ENCODE results near the gene FTSJ1.

FTSJ1 gene

GRCh38 chrX:48496660-48497059, 20.7 kb downstream of the FTSJ1 start:
- Mint-ChIP-seq H3K27ac (no peak overlapping the region), H3K9me3 (no peaks in the 10 kb centered on the region)
- DNase-seq = no peak

GRCh38 chrX:48497871-48498270, 21.9 kb downstream of the FTSJ1 start:
- Mint-ChIP-seq H3K27me3 (peaks cover 0 to 3% of the 10 kb centered on the region in 2 donors), H3K27ac (no peak overlapping the region)

More at GRCh38 chrX:48496660-48497059, 20.7 kb downstream of the FTSJ1 start:
- H3K4me3 Mint-ChIP-seq = no peak overlapping the region
- ATAC-seq (replicated peaks) = no peak
- peaks cover 2 to 6% of the 10 kb centered on the region in 2 donors for H3K4me1 Mint-ChIP-seq
- H3K36me3 Mint-ChIP-seq = no peaks in the 10 kb centered on the region
- peaks cover 0 to 8% of the 10 kb centered on the region in 2 donors for H3K27me3 Mint-ChIP-seq

GRCh38 chrX:48498374-48498809, 22.4 kb downstream of the FTSJ1 start:
- Mint-ChIP-seq H3K4me3 (no peak overlapping the region), H3K27me3 (peaks cover 0 to 3% of the 10 kb centered on the region in 2 donors), H3K36me3 (no peaks in the 10 kb centered on the region), H3K9me3 (no peaks in the 10 kb centered on the region), H3K4me1 (no peaks in the 10 kb centered on the region), H3K27ac (no peak overlapping the region)
- DNase-seq (no peak), ATAC-seq (replicated peaks) (no peak)

More at GRCh38 chrX:48497871-48498270, 21.9 kb downstream of the FTSJ1 start:
- DNase-seq (no peak), ATAC-seq (replicated peaks) (no peak)
- H3K9me3 Mint-ChIP-seq = no peaks in the 10 kb centered on the region
- H3K36me3 Mint-ChIP-seq = no peaks in the 10 kb centered on the region
- H3K4me1 Mint-ChIP-seq = no peaks in the 10 kb centered on the region
- no peak overlapping the region for H3K4me3 Mint-ChIP-seq

GRCh38 chrX:48504261-48504660, 28.3 kb downstream of the FTSJ1 start:
- Mint-ChIP-seq H3K36me3 (no peaks in the 10 kb centered on the region), H3K9me3 (no peaks in the 10 kb centered on the region), H3K27ac (no peak overlapping the region), H3K4me3 (no peak overlapping the region), H3K27me3 (no peaks in the 10 kb centered on the region), H3K4me1 (peaks cover 5 to 7% of the 10 kb centered on the region in 2 donors)
- ATAC-seq (replicated peaks) (no peak), DNase-seq (no peak)

- no peaks in the 10 kb centered on the region for H3K9me3 Mint-ChIP-seq
- H3K27me3 Mint-ChIP-seq = no peaks in the 10 kb centered on the region
- ATAC-seq (replicated peaks) (no peak), DNase-seq (no peak)
- H3K4me1 Mint-ChIP-seq = peaks cover 13 to 18% of the 10 kb centered on the region in 2 donors
- H3K4me3 Mint-ChIP-seq = no peak overlapping the region
- peaks cover 0 to 4% of the 10 kb centered on the region in 2 donors for H3K36me3 Mint-ChIP-seq
- no peak overlapping the region for H3K27ac Mint-ChIP-seq
These were observed 29.5 kb downstream of the FTSJ1 start for GRCh38 chrX:48505481-48505880.

- no peaks in the 10 kb centered on the region for H3K9me3 Mint-ChIP-seq
- ATAC-seq (replicated peaks) (no peak), DNase-seq (no peak)
- peaks cover 18 to 29% of the 10 kb centered on the region in 2 donors for H3K4me1 Mint-ChIP-seq
- peaks cover 0 to 4% of the 10 kb centered on the region in 2 donors for H3K27me3 Mint-ChIP-seq
- H3K4me3 Mint-ChIP-seq = no peak overlapping the region
- H3K27ac Mint-ChIP-seq = no peak overlapping the region
- peaks cover 8 to 12% of the 10 kb centered on the region in 2 donors for H3K36me3 Mint-ChIP-seq
These were observed 31.2 kb downstream of the FTSJ1 start for GRCh38 chrX:48507246-48507645.

GRCh38 chrX:48508400-48509244, 32.6 kb downstream of the FTSJ1 start, which contains the start of gene PORCN:
TSS of gene PORCN (plus strand) at chrX:48508992. CDS start at chrX:48509821, 829 bp downstream.
- Mint-ChIP-seq H3K4me1 (peaks cover 18 to 29% of the 10 kb centered on the region in 2 donors), H3K36me3 (peaks cover 8 to 12% of the 10 kb centered on the region in 2 donors), H3K4me3 (peak within 1 kb of the TSS; percentile 93 to 96), H3K9me3 (no peaks in the 10 kb centered on the region), H3K27ac (peak within 1 kb of the TSS; percentile 97), H3K27me3 (peaks cover 0 to 4% of the 10 kb centered on the region in 2 donors)
- DNase-seq = peak; percentile 70
- peak; percentile 87 to 92 for ATAC-seq (replicated peaks)

GRCh38 chrX:48509245-48509590, 33.2 kb downstream of the FTSJ1 start:
- Mint-ChIP-seq H3K4me1 (peaks cover 18 to 29% of the 10 kb centered on the region in 2 donors), H3K36me3 (peaks cover 8 to 12% of the 10 kb centered on the region in 2 donors), H3K27me3 (peaks cover 0 to 4% of the 10 kb centered on the region in 2 donors), H3K9me3 (no peaks in the 10 kb centered on the region), H3K27ac (peak overlapping the region; percentile 97), H3K4me3 (peak overlapping the region; percentile 93 to 96)
- DNase-seq (no peak), ATAC-seq (replicated peaks) (peak; percentile 23 to 29)

- ATAC-seq (replicated peaks) (no peak), DNase-seq (no peak)
- Mint-ChIP-seq H3K27me3 (peaks cover 0 to 4% of the 10 kb centered on the region in 2 donors), H3K27ac (peak overlapping the region; percentile 97), H3K36me3 (peaks cover 8 to 15% of the 10 kb centered on the region in 2 donors), H3K4me1 (peaks cover 18 to 29% of the 10 kb centered on the region in 2 donors), H3K4me3 (peak overlapping the region; percentile 93 to 96), H3K9me3 (no peaks in the 10 kb centered on the region)
These were observed 33.6 kb downstream of the FTSJ1 start for GRCh38 chrX:48509619-48510018.

- Mint-ChIP-seq H3K36me3 (peaks cover 16 to 22% of the 10 kb centered on the region in 2 donors), H3K4me3 (no peak overlapping the region)
- no peak for ATAC-seq (replicated peaks)
These were observed 35.6 kb downstream of the FTSJ1 start for GRCh38 chrX:48511560-48511959.

GRCh38 chrX:48512371-48512935, 36.5 kb downstream of the FTSJ1 start:
- Mint-ChIP-seq H3K9me3 (no peaks in the 10 kb centered on the region), H3K27me3 (peaks cover 0 to 4% of the 10 kb centered on the region in 2 donors), H3K4me1 (peaks cover 18 to 29% of the 10 kb centered on the region in 2 donors), H3K36me3 (peaks cover 20 to 22% of the 10 kb centered on the region in 2 donors), H3K4me3 (no peak overlapping the region), H3K27ac (no peak overlapping the region)
- DNase-seq = no peak
- ATAC-seq (replicated peaks) = no peak

More at GRCh38 chrX:48511560-48511959, 35.6 kb downstream of the FTSJ1 start:
- H3K9me3 Mint-ChIP-seq = no peaks in the 10 kb centered on the region
- no peak for DNase-seq
- H3K27ac Mint-ChIP-seq = no peak overlapping the region
- peaks cover 18 to 29% of the 10 kb centered on the region in 2 donors for H3K4me1 Mint-ChIP-seq
- H3K27me3 Mint-ChIP-seq = peaks cover 0 to 4% of the 10 kb centered on the region in 2 donors

- H3K36me3 Mint-ChIP-seq = peaks cover 20 to 22% of the 10 kb centered on the region in 2 donors
These were observed 37.7 kb downstream of the FTSJ1 start for GRCh38 chrX:48513670-48514069.

GRCh38 chrX:48514126-48514806, 38.3 kb downstream of the FTSJ1 start:
- Mint-ChIP-seq H3K4me3 (no peak overlapping the region), H3K4me1 (peaks cover 13 to 22% of the 10 kb centered on the region in 2 donors), H3K27ac (no peak overlapping the region), H3K9me3 (no peaks in the 10 kb centered on the region), H3K27me3 (peaks cover 0 to 4% of the 10 kb centered on the region in 2 donors), H3K36me3 (peaks cover 20 to 22% of the 10 kb centered on the region in 2 donors)
- DNase-seq = no peak
- ATAC-seq (replicated peaks) = no peak

More at GRCh38 chrX:48513670-48514069, 37.7 kb downstream of the FTSJ1 start:
- peaks cover 0 to 4% of the 10 kb centered on the region in 2 donors for H3K27me3 Mint-ChIP-seq
- H3K9me3 Mint-ChIP-seq = no peaks in the 10 kb centered on the region
- no peak overlapping the region for H3K4me3 Mint-ChIP-seq
- DNase-seq = no peak
- H3K4me1 Mint-ChIP-seq = peaks cover 15 to 24% of the 10 kb centered on the region in 2 donors
- H3K27ac Mint-ChIP-seq = no peak overlapping the region
- ATAC-seq (replicated peaks) = no peak

GRCh38 chrX:48514868-48515460, 39.0 kb downstream of the FTSJ1 start:
- no peak for DNase-seq
- peaks cover 0 to 4% of the 10 kb centered on the region in 2 donors for H3K27me3 Mint-ChIP-seq
- no peak overlapping the region for H3K4me3 Mint-ChIP-seq
- ATAC-seq (replicated peaks) = no peak
- H3K36me3 Mint-ChIP-seq = peaks cover 20% of the 10 kb centered on the region in 2 donors
- H3K27ac Mint-ChIP-seq = no peak overlapping the region
- H3K4me1 Mint-ChIP-seq = peaks cover 6 to 15% of the 10 kb centered on the region in 2 donors
- no peaks in the 10 kb centered on the region for H3K9me3 Mint-ChIP-seq
